G401.6 (cell line): ENCODE measurements around the gene SEC62.
"Not testable (repeated sequence)": the region's sequence is repeated elsewhere in the genome, so short reads cannot be mapped to it uniquely, and the experiment has no call there.

Experiments
- FAIRE-seq: peaks from 2 replicates; lab custom pipeline; 2012; peaks lifted over from hg19 to GRCh38; lab: Jason Lieb, UNC

Gene SEC62

DNA sequence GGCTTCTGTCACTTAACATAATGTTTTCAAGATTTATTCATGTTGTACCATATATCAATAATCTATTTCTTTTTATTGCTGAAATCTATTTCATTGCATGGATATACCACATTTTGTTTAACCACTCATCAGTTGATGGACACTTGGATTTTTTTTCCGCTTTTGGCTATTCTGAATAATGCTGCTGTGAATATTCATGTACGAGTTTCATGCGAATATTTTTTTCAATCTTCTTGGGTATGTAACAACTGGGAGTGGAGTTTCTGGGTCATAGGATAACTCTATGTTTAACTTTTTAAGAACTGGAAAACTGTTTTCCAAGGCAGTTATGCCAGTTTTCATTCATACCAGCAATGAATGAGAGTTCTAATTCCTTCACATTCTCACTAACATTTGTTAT is 49.5 kb downstream of the SEC62 start:
- FAIRE-seq = no peak

DNA sequence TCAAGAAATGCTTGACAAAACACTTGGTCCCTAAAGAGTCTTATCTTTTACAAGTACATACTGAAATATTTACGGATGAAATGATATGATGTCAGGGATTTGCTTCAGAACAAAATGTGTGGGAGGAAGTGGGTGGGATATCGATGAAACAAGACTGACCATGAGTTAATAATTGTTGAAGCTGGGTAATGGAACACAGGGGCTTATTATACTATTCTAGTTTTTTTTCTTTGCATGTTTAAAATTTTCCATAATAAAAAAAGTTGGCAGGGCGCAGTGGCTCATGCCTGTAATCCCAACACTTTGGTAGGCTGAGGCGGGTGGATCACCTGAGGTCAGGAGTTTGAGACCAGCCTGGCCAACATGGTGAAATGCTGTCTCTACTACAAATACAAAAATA is 52.7 kb downstream of the SEC62 start:
- FAIRE-seq = not testable (repeated sequence)

DNA sequence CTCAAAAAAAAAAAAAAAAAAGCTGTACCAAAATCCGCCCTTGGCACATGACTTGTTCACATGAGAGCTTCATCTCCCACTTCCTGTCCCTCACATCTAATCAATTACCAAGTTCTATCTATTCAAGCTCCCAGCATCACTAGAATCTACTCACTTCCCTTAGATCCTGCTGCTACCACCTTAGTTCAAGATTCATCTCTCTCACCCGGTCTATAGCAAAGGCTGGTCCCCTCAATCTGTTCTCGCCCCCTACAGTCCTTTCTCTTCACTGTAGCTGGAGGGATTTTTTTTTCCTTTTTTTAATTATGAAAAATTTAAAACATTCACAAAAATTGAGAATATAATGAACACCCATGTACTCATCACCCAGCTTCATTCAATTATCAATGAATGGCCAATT is 54.5 kb downstream of the SEC62 start:
- peak; percentile 27 for FAIRE-seq

DNA sequence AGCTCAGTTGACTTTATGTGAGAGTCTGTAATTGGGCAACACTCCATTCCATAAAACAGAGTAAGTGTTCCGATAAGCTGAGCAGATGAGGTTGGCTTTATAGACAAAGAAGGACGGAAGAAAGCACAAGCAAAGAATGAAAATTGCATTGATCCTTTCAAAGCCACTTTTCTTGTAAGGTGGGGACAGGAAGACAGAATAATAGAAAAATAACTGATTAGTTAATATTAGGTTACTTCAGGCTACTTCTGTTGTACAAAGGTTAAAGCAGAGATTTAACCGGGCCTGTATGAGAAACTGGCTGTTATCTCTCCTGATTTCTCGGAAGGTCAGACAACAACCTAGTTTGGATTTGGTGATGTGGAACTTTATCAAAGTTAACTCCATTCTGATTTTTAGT is 55.7 kb downstream of the SEC62 start:
- no peak for FAIRE-seq

DNA sequence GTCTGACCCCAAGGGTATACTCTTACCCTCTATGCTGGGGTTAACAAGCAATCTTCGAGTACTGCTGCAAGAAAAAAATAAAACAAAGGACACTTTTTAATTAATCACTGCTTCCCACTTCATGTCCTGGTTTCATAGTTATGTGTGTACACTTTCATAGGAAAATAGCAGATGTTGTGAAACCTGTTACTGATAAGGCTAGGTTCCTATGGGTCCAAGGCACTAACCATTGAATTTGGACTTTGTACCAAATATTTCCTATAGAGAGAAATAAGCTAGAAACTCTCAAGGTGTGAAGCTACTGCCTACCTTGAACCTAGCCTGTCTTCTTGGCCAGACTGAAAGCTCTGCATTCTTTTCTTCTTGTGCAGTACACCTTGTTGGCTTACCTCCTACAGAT is 56.6 kb downstream of the SEC62 start:
- no peak for FAIRE-seq

DNA sequence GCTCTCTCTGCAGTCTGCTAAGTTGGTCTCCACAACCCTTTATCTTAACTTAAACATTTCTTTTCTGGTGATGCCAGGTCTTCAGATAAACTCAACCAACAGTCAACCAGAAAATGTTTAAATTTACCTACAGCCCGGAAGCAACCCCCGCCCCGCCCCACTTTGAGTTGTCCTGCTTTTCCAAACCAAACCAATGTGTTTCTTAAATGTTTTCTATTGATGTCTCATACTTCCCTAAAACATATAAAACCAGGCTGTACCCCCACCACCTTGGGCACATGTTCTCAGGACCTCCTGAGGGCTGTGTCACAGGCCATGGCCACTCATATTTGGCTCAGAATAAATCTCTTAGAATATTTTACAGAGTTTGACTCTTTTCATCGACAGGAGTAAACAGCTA is 58.0 kb downstream of the SEC62 start:
- FAIRE-seq = no peak

DNA sequence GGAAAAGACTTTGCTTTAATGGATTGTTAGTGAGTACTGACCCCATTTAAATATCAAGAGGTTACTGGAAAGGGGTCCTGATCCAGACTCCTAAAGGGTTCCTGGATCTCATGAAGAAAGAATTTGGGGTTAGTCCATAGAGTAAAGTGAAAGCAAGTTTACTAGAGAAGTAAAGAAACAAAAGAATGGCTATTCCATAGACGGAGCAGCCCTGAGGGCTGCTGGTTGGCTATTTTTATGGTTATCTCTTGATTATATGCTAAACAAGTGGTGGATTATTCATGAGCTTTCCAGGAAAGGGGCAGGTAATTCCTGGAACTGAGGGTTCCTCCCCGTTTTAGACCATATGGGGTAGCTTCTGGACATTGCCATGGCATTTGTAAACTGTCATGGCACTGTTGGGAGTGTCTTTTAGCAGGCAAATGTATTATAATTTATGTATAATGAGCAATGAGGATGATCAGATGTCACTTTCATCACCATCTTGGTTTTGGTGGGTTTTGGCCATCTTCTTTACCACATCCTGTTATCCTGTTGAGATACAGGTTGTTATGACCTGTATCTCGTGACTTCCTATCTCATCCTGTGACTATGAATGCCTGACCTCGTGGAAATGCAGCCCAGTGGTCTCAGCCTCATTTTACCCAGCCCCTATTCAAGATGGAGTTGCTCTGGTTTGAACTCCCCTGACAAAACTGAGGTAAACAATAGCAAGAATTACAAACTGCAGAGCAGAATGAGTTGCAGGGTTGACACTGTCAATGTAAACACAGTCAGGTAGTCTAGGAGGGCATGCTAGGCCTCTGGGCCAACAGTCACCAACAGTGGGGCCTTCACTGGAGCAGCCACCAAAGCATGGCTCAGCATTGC is 60.9 kb downstream of the SEC62 start:
- FAIRE-seq = no peak

DNA sequence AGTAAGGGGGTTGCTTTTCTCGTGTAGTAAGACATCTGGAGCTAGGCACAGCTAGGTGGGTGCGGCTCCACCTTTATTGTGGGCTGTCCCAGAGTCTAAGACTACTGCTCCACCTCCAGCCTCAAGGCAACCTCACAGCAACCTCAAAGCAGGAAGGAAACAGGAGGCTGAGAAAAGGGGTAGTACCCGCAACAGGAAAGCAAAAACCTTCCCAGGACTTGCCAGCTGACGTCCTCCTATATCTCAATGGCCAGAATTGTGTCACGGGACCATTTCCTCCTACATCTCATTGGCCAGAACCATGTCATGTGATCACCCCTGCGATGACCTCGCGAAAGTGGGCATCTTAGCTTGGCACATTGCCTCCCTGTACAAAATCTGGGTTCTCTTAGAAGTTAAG is 66.9 kb downstream of the SEC62 start:
- no peak for FAIRE-seq

DNA sequence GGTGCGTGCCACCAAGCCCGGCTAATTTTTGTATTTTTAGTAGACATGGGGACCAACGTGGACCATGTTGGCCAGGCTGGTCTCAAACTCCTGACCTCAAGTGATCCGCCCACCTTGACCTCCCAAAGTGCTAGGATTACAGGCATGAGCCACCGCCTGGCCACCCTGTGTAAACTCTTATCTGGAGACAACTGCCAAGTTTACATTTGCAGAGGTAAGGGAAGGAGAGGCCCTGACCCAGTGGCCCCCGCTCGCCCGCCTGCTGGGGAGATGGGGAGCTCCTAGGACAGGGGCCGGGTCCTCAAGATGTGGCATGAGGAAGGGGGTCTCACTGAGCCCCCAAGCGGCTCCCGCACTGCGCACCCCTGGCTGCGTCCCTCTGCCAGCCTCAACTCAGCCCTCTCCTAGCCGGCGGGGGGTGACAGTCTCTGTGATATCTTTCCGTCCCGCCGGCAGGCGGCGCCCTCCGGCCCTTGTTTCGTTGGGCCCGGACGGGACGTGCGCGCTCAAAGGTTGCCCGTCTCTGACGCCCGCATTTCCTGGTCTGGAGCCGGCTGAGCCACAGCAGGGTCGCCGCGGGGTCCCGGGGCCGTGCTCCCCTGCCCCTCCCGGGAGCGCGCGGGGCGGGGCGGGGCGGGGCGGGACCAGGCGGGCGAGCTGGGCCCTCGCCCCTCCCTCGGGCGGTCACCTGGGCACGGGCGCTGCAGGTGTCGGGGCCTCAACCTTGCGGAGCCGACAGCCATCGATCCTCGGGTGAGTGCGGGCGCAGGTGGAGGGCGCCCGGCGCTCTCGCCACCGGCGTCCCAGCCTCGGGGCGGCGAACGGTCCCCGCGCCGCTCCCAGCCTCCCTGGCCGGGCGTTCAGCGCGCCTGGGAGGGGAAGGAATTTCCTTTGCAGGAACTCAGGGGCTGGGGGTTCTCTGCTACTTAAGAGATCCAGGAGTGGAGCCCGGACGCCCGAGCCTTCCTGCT is 71.1 kb downstream of the SEC62 start, which contains the start of gene GPR160:
TSS of gene GPR160 (plus strand) at position 533 of the 971 bp plus-strand sequence. CDS start 45,978 bp downstream, outside the sequence.
- FAIRE-seq = no peak

DNA sequence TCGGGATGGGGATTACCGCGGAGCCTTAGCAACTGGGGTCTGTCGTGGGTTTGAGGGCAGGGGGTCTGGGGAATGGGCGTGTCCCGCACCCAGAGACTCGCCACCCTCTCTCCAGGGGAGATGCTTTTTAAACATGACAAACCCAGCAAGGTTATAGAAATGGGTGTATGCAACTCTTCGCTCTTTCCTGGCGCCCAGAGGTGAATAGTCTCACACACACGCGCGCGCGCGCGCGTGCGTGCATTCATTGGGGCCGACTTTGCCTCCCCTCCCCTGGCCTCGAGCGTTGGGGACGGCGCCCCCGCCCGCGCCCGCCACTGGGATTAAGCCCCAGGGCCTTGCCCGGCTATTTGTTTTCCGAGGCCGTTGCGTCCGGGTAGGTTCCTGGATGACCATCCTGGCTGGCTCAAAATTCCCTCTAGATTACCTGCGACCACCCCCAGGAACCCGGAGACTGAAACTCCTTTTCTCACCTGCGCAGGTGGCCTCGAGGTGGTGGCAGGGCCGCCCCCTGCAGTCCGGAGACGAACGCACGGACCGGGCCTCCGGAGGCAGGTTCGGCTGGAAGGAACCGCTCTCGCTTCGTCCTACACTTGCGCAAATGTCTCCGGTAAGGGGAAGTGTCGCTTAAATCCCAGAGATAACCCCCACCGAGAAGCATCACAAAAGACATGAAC is 72.0 kb downstream of the SEC62 start:
- FAIRE-seq = no peak

DNA sequence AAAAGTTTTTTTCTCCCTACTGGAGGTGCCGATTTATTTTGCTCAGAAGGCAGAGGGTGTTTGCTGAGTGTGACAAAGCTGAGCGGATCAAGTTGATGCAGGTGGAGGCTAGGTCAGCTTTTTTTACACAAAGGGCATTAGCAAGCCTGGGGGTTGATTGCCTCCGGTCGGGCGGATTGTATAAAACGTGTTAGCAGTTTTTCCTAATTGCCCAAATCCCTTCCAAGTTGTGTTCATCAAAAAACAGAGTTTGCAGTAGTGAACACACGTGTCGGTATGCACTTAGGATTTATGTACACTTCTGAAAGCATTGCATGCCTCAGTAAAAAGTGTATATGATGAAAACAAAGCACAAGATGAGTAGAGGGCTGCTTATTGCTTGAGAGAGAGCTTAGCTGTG is 73.8 kb downstream of the SEC62 start:
- no peak for FAIRE-seq

DNA sequence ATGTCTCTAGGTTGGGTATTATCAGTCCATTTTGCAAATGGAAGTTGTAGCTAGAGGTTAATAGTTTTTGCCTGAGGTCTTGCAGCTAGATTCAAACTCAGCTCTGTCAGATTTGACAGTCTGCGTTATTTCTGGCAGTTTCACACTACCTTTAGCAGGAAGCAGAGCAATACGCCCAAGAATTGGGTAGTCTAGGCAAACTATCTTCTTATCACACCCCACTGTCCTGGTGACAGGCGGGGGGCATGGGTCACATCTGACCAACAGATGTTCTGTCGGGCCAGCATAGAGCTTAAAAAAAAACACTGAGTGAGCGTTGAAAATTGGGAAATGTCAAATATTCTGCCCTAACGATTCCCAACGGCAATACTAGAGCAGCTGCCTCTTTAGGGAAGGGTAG is 76.9 kb downstream of the SEC62 start:
- FAIRE-seq = no peak

DNA sequence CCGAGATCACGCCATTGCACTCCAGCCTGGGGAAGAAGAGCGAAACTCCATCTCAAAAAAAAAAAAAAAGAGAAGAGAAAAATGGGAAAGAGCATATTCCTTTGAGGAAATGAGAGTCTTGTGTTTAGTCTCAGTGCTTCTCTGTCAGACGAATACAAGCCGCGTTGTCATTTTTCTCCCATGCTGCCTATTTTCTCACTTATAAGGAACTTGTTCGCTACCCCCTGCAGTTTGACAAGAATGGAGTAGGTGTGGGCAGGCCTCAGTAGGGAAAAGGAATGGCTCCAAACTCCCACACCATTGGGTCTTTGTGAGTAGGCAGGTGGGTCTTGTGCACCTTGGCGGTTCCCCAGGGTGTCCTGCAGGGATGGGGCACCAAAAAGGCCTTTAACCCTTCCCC is 77.7 kb downstream of the SEC62 start:
- FAIRE-seq = no peak

DNA sequence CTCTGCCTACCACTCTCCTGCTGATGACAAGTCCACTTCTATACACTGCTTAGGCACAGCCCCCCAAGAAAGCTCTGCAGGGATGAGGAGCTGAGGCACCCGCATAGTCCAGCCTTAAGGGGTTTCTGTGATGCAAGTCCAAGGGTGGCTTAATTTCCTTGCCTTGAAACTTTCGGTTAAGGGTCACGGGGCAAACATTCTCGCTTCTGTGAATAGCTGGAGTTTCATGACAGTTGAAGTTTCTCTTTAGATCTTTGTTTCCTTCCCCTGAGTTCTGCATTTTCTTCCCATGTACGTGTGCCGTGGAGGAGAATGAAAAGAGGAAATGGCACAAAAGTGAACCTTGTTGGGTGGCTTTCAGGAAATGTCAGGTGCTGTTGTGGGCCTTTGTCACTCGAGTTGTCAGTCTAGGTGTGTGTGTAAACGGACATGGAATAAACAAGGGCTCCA is 78.2 kb downstream of the SEC62 start:
- FAIRE-seq = no peak

DNA sequence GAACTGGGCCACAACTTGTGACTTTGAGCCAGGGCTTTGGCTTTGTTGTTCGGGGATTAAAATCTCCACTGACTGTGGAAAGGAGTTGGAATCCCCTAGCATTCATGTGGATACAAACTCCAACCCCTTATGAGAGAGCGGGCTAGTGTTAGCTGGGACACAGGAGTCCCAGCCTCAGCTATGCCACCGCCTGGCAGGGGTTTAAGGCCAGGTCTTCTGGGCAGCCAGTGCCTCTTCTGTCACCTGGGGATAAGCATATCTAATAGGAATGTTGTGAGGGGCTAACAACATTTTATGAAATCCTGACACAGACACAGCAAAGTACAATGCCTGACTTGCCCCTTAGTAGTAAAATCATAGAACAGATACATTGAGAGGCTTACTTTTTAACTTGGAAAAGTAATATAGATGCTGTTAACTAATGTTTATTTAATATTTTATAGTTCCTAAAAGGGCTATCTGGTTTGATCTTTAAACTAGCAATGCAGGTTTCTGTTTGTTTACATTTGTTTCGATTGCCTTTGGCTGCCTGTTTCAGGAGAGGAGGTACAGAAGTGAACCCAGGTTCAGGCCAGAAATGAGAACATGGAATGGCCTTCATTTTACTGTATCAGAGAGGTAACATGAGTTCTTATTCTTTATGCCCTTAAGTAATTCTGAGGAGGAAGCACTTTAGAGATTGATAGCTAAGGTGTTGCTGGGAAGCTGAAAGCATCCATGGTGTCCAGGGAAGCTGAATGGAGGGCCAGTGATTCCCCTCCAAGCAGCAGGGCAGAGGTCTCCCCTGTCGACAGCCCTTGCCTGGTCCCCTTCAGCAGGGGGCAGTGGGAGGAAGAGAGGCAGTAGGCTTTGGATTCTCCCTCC is 79.9 kb downstream of the SEC62 start:
- FAIRE-seq = no peak

DNA sequence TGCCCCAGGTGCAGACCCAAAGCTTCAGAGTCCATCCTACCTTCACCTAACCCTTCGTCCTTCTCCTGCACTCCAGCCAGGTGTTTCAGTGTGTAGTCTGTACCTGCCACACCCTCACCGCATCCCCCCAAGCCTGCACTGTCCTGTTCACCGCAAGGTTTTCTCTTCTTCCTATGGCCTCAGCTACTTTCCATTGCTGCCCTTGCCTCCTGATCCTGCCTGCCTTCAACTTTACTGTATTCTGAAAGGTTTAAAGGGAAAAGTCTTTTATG is 80.5 kb downstream of the SEC62 start:
- FAIRE-seq = no peak
